Measurements from ENCODE around the gene OR11A1.

- TF ChIP-seq, protein P1, sequence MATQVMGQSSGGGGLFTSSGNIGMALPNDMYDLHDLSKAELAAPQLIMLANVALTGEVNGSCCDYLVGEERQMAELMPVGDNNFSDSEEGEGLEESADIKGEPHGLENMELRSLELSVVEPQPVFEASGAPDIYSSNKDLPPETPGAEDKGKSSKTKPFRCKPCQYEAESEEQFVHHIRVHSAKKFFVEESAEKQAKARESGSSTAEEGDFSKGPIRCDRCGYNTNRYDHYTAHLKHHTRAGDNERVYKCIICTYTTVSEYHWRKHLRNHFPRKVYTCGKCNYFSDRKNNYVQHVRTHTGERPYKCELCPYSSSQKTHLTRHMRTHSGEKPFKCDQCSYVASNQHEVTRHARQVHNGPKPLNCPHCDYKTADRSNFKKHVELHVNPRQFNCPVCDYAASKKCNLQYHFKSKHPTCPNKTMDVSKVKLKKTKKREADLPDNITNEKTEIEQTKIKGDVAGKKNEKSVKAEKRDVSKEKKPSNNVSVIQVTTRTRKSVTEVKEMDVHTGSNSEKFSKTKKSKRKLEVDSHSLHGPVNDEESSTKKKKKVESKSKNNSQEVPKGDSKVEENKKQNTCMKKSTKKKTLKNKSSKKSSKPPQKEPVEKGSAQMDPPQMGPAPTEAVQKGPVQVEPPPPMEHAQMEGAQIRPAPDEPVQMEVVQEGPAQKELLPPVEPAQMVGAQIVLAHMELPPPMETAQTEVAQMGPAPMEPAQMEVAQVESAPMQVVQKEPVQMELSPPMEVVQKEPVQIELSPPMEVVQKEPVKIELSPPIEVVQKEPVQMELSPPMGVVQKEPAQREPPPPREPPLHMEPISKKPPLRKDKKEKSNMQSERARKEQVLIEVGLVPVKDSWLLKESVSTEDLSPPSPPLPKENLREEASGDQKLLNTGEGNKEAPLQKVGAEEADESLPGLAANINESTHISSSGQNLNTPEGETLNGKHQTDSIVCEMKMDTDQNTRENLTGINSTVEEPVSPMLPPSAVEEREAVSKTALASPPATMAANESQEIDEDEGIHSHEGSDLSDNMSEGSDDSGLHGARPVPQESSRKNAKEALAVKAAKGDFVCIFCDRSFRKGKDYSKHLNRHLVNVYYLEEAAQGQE (IDR thresholded peaks at IDR 0.05; ENCODE audit: unreplicated experiment), result no peak
- TF ChIP-seq EZH2 (IDR thresholded peaks at IDR 0.05; ENCODE audit: low read depth, unreplicated experiment) (no peak), CTCF (conservative IDR thresholded peaks at IDR 0.05; ENCODE audit: low read depth in 2 of 2) (no peak), CREB1 (CRISPR knock-in tag; IDR thresholded peaks at IDR 0.05; ENCODE audit: low read depth) (no peak)
- TF ChIP-seq, protein P2, sequence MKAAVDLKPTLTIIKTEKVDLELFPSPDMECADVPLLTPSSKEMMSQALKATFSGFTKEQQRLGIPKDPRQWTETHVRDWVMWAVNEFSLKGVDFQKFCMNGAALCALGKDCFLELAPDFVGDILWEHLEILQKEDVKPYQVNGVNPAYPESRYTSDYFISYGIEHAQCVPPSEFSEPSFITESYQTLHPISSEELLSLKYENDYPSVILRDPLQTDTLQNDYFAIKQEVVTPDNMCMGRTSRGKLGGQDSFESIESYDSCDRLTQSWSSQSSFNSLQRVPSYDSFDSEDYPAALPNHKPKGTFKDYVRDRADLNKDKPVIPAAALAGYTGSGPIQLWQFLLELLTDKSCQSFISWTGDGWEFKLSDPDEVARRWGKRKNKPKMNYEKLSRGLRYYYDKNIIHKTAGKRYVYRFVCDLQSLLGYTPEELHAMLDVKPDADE (IDR thresholded peaks at IDR 0.05), result no peak
Measured at GRCh38 chr6:29419516-29419915, 37.4 kb downstream of the OR11A1 start.

Data from GM23338 (cell line).